Neural crest cell (in vitro differentiated cells): Measurements from ENCODE around the gene DNAJB6. TPM values are rescaled to one million over a fixed set of nuclear protein-coding genes. Genes with fewer than 3 reads are reported as not detected.
"Not testable (repeated sequence)": the region's sequence is repeated elsewhere in the genome, so short reads cannot be mapped to it uniquely, and the experiment has no call there.

Experiments
- DNase-seq: peaks from one replicate; pipeline ENCODE4 v3.0.0; 2021; ENCODE audit warnings: low read depth, mixed read lengths, low spot score
- H3K27ac Mint-ChIP-seq: one replicate; pipeline ENCODE4 v1.8.0; 2021; ENCODE audit warnings: mild to moderate bottlenecking, mixed read lengths; ENCODE audit not compliant: unreplicated experiment
- H3K27me3 Mint-ChIP-seq: 2 replicates; pipeline ENCODE4 v1.8.0; 2021; ENCODE audit warnings: low read depth, mild to moderate bottlenecking, mixed read lengths
- H3K36me3 Mint-ChIP-seq: 2 replicates; pipeline ENCODE4 v1.8.0; 2021; ENCODE audit warnings: low read depth, mild to moderate bottlenecking, mixed read lengths
- H3K4me1 Mint-ChIP-seq: 2 replicates; pipeline ENCODE4 v1.8.0; 2021; ENCODE audit warnings: mixed read lengths
- H3K4me3 Mint-ChIP-seq: one replicate; pipeline ENCODE4 v1.8.0; 2021; ENCODE audit warnings: mild to moderate bottlenecking, mixed read lengths
- H3K9me3 Mint-ChIP-seq: 2 replicates; pipeline ENCODE4 v1.8.0; 2021; ENCODE audit warnings: mixed read lengths
- CTCF ChIP-seq: fragments of 200-600 bp; sonication (generic); conservative IDR thresholded peaks from 2 replicates; pipeline ENCODE4 v1.5.0; 2021; ENCODE audit warnings: antibody characterized with exemption, mild to moderate bottlenecking
- total RNA-seq: library from RNA; stranded (reverse); gene quantifications from 2 replicates; pipeline ENCODE4 v1.2.1, GENCODE V29; 2021

Gene DNAJB6
- total RNA-seq, 1 donor from 2014 or later: 102 TPM

DNA sequence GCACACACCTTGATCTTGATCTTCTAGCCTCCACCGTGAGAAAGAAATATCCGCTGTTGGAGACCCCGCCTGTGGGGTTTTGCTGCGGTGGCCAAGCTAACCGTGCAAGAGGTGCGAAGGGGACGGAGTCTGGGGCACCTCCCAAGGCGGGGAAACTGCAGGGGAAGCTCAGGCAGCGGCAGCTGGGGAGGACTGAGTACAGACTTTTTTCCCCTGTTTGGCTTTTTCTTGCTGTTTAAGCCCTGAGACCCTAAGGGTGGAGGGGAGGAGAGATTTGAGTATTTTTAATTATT, 108.0 kb downstream of the DNAJB6 start:
- no peak for TF ChIP-seq CTCF
- Mint-ChIP-seq H3K27ac (no peak overlapping the region), H3K4me1 (peaks cover 11% of the 10 kb centered on the region), H3K4me3 (no peak overlapping the region), H3K9me3 (peaks cover 3% of the 10 kb centered on the region), H3K27me3 (no peaks in the 10 kb centered on the region), H3K36me3 (no peaks in the 10 kb centered on the region)
- DNase-seq: no peak

DNA sequence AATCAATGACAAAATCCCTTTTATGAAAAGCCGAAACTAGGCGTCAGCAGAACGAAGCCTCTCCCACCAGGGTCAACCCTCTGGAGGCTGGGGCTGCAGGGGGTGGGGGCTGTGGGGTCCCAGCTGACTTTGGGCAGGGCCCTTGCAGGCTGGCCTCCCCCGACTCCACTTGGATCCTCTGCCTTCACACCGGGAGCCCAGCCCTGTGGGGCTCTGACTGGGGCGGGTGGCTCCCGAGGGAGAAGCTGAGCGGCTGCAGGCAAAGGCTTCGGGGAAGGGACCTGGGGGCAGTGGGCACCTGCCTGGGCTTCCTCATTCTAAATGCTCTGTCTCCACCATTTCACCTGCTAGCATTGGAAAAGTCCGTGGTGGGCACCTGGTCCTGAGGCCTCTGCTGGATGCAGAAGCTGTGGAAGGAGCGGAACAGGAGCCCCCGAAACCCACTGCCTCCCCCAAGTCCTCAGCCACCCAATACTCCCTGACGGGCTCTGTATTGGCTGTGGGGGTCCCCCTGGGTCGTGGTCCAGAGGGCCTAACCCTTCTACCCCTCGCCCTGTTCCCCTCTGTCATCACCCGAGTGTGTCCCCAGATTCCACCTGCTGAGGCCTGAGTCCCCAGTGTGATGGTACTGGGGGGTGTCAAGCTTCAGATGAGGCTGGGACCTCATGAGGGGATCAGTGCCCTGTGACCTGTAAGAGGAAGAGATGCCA, 108.6 kb downstream of the DNAJB6 start:
- Mint-ChIP-seq H3K27ac (no peak overlapping the region), H3K4me3 (no peak overlapping the region), H3K9me3 (peaks cover 2% of the 10 kb centered on the region), H3K27me3 (peaks cover 2% of the 10 kb centered on the region), H3K4me1 (peaks cover 5% of the 10 kb centered on the region), H3K36me3 (no peaks in the 10 kb centered on the region)
- DNase-seq: no peak
- no peak for TF ChIP-seq CTCF

DNA sequence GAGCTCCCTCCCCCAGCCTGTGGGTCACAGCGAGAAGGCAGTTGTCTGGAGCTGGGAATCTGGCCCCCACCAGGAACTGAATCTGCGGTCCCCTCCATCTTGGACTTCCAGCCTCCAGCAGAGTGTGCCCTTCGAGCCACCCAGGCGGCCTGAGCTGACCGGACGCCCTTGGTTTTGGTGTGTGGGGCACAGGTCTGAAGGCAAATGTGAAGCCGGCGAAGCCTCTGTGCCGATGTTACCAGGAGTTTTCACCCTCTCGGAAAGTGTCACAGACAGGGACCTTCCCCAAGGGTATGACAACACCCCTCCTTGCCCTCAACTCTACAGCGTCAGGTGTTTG, 109.1 kb downstream of the DNAJB6 start:
- no peak for DNase-seq
- Mint-ChIP-seq H3K36me3 (no peaks in the 10 kb centered on the region), H3K4me1 (peaks cover 4% of the 10 kb centered on the region), H3K9me3 (peaks cover 2% of the 10 kb centered on the region), H3K27ac (no peak overlapping the region), H3K27me3 (peaks cover 2% of the 10 kb centered on the region), H3K4me3 (no peak overlapping the region)
- no peak for TF ChIP-seq CTCF

DNA sequence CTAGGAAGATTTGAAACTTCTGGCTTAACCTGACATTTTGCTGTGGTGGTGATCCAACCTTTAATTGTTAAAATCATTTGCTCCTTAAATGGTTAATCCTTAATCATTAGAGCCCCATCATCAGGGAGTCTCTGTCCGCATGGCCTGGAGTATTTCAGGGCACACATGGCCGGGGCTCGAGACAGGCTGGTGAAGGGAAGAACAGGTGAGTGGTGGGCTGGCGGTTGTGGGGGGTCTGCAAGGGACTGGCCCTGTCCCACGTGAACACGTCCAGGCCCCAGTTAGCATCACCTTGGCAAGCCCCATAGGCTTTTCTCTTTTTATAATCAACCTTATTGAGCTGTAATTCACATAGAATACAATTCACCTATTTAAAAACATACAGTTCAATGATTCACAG, 109.5 kb downstream of the DNAJB6 start:
- Mint-ChIP-seq H3K36me3 (no peaks in the 10 kb centered on the region), H3K4me1 (peaks cover 4% of the 10 kb centered on the region), H3K9me3 (peaks cover 2% of the 10 kb centered on the region), H3K4me3 (no peak overlapping the region), H3K27ac (no peak overlapping the region), H3K27me3 (peaks cover 2% of the 10 kb centered on the region)
- TF ChIP-seq CTCF: no peak
- DNase-seq: no peak

DNA sequence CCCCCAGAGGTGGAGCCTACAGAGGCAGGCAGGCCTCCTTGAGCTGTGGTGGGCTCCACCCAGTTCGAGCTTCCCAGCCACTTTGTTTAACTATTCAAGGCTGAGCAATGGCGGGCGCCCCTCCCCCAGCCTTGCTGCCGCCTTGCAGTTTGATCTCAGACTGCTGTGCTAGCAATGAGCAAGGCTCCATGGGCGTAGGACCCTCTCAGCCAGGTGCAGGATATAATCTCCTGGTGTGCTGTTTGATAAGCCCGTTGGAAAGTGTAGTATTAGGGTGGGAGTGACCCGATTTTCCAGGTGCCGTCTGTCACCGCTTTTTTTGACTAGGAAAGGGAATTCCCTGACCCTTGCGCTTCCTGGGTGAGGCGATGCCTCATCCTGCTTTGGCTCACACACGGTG, 117.2 kb downstream of the DNAJB6 start:
- H3K4me3 Mint-ChIP-seq, H3K27ac Mint-ChIP-seq, DNase-seq, H3K27me3 Mint-ChIP-seq, H3K9me3 Mint-ChIP-seq: not testable (repeated sequence)
- peaks cover 29% of the 10 kb centered on the region for H3K4me1 Mint-ChIP-seq
- H3K36me3 Mint-ChIP-seq: peaks cover 14% of the 10 kb centered on the region

DNA sequence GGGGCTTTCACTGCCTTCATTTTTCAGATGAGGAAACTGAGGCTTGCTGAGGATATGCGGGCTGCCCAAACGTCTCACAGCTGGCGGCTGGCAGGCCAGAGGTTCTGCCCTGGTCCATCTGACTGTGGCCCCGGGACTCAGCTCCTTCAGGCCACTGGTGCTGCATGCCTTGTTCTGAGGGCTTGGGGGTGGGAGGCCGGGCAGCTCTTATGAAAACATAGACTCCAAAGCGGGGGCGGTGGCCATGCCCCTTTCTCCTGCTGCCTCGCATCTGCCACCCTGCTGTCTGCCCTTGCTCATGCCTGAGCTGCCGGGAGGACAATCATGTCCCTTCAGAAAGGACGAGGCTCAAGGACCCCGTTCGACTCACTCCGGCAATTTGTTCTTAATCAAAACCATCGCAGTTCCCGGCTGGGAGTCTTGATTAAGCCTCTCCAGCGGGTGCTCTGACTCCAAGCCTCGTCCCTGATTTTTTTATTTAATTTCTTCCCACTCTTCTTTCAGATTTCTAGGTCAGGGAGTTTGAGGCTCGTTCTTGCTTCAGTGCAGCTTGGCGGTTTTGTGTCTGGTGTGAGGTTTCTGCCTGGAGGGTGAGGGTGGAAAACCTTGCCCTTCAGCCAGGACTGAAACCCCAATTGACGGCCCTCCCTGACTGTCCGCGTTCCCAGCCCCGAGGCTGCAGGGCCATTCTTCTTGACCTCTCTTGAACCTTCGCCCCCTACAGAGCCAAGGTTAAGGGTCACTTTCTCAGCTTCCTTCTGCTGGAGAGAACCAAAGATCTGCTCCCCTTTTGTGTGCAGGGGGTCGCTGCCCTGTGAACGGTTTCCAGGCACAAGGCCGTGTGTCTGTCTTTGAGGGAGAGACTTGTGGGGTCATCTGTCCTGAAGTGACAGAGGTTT, 120.8 kb downstream of the DNAJB6 start:
- Mint-ChIP-seq H3K27me3 (no peaks in the 10 kb centered on the region), H3K4me1 (peaks cover 53% of the 10 kb centered on the region), H3K9me3 (peaks cover 3% of the 10 kb centered on the region), H3K27ac (peak overlapping the region; percentile 64), H3K36me3 (peaks cover 14% of the 10 kb centered on the region), H3K4me3 (peak overlapping the region; percentile 64)
- DNase-seq: peak; percentile 54
- TF ChIP-seq CTCF: no peak
